Neutrophil (primary cell): Measurements from ENCODE around the gene EXOC6B.

Experiments
- H3K27ac ChIP-seq: fragments of 200-600 bp; sonication (generic); 2 replicates; pipeline ENCODE4 v1.5.1; 2016; ENCODE audit warnings: mild to moderate bottlenecking, moderate library complexity
- H3K27me3 ChIP-seq: fragments of 200-600 bp; sonication (generic); 2 replicates; pipeline ENCODE4 v1.6.0; 2016; ENCODE audit warnings: mild to moderate bottlenecking
- H3K36me3 ChIP-seq: fragments of 200-600 bp; sonication (generic); 2 replicates; pipeline ENCODE4 v1.5.1; 2017
- H3K4me1 ChIP-seq, 2 experiments: fragments of 200-600 bp in 1 of 2; sonication (generic) in 1 of 2; 1 replicate in 1 of 2; 2 replicates in 1 of 2; pipeline versions ENCODE4 v1.5.1 to v1.6.1; 2013 to 2016; ENCODE audit warnings: low read depth in 1 of 2, low read length in 1 of 2, mild to moderate bottlenecking in 1 of 2, moderate library complexity in 1 of 2; ENCODE audit not compliant: control insufficient read depth in 1 of 2, insufficient read depth in 1 of 2
- H3K4me3 ChIP-seq, 2 experiments: fragments of 200-600 bp in 1 of 2; sonication (generic) in 1 of 2; 1 replicate in 1 of 2; 2 replicates in 1 of 2; pipeline ENCODE4 v1.5.1; 2013 to 2016; ENCODE audit warnings: low read depth in 1 of 2, low read length in 1 of 2, mild to moderate bottlenecking in 1 of 2, moderate library complexity in 1 of 2
- H3K9me3 ChIP-seq: fragments of 200-600 bp; sonication (generic); 2 replicates; pipeline ENCODE4 v1.5.1; 2016
- CTCF ChIP-seq: fragments of 200-600 bp; sonication (generic); IDR thresholded peaks from 2 replicates; pipeline ENCODE4 v1.5.1; 2016; ENCODE audit warnings: antibody characterized with exemption

Gene EXOC6B

GRCh38 chr2:72128843-72129227, 697.0 kb downstream of the EXOC6B start:
- Histone ChIP-seq H3K4me1 (no peaks in the 10 kb centered on the region), H3K36me3 (no peaks in the 10 kb centered on the region), H3K9me3 (no peaks in the 10 kb centered on the region), H3K4me3 (no peak overlapping the region), H3K27me3 (peaks cover 31% of the 10 kb centered on the region), H3K27ac (no peak overlapping the region)
- no peak for TF ChIP-seq CTCF

GRCh38 chr2:72128059-72128842, 697.6 kb downstream of the EXOC6B start:
- Histone ChIP-seq H3K4me3 (no peak overlapping the region), H3K27ac (no peak overlapping the region), H3K4me1 (no peaks in the 10 kb centered on the region), H3K27me3 (peaks cover 35% of the 10 kb centered on the region), H3K9me3 (no peaks in the 10 kb centered on the region), H3K36me3 (no peaks in the 10 kb centered on the region)
- TF ChIP-seq CTCF = no peak

- Histone ChIP-seq H3K27ac (no peak overlapping the region), H3K4me1 (no peaks in the 10 kb centered on the region), H3K9me3 (no peaks in the 10 kb centered on the region), H3K4me3 (no peak overlapping the region), H3K27me3 (peaks cover 35% of the 10 kb centered on the region), H3K36me3 (no peaks in the 10 kb centered on the region)
- no peak for TF ChIP-seq CTCF
Observed at GRCh38 chr2:72127401-72128058, 698.3 kb downstream of the EXOC6B start.

- no peaks in the 10 kb centered on the region for H3K36me3 ChIP-seq
- TF ChIP-seq CTCF = no peak
Observed at GRCh38 chr2:72126186-72127100, 699.4 kb downstream of the EXOC6B start.

More at GRCh38 chr2:72126186-72127100, 699.4 kb downstream of the EXOC6B start:
- Histone ChIP-seq H3K4me3 (no peak overlapping the region), H3K27me3 (peaks cover 34% of the 10 kb centered on the region), H3K9me3 (no peaks in the 10 kb centered on the region), H3K4me1 (no peaks in the 10 kb centered on the region), H3K27ac (no peak overlapping the region)
